ENCODE data around the gene MLST8.
"Not testable (repeated sequence)": the region's sequence is repeated elsewhere in the genome, so short reads cannot be mapped to it uniquely, and the experiment has no call there.

Gene MLST8

DNA sequence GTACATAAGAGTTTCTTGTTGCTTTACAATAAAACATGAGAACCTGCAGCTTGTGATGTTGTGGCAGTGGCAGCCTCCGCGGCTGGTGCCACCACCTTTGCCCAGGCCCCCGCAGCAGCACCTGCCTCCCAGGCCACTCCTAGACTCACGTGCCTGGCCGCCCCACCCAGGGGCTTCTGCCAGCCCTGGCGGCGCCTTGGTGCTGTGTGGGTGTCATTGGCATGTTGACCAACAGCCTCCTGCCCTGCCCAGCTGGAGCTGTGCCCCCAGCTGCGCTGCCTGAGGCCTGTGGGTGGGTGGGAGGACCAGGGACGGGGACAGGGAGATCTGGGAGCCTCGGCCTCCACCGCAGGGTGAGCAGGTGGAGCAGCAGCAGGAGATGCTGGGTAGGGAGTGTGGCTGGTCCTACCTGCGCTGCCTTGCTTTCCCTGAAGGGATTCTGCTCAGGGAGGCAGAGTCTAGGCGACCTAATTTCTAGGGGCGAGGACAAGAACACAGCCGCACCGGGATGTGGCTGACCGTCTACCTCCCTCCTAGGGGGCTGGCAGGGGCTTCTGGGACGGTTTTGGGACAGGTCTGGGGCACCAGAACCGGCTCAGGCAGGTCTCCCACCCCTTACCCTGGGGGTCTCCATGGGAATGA, 30.6 kb downstream of the MLST8 start:
- TF ChIP-seq Cebpa-rat (IDR thresholded peaks at IDR 0.05) = no peak
- Histone ChIP-seq H3K36me3 (peaks cover 56 to 93% (median 76%) of the 10 kb centered on the region in 11 experiments), H3K4me2 (no peak overlapping the region)

DNA sequence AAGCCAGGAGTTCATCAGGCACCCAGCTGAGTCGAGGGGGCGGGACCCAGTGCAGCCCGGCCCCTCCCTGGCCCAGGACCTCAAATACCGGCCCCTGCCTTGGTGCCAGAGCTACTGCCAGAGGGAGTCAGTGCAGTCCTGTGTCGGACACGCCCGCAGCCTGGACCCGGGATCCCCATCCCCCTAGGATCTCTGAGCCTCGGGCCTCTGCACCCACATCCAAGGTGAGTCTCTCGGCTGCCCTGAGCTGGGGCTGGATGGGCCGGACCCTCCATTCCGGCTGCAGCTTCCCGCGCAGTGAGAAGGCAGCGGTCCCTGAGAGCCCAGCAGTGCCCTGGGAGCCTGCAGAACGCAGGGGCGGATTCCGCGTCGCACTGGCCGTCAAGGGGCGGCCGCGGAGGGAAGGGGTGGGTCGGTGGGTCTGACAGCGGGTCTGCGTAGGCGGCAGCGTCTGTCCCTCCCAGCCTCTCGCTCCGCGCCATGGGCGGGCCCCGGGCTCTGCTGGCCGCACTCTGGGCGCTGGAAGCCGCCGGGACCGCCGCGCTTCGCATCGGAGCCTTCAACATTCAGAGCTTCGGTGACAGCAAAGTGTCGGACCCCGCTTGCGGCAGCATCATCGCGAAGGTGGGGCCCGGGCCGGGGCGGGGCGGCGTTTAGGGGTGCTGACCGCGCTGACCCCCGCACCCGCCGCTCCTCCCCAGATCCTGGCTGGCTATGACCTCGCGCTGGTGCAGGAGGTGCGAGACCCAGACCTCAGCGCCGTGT, 31.3 kb downstream of the MLST8 start, which contains the start of gene DNASE1L2:
Gene DNASE1L2 (plus strand): TSS at position 108 of the 765 bp plus-strand sequence. CDS start 373 bp downstream, at position 481.
- no peak for TF ChIP-seq Cebpa-rat (IDR thresholded peaks at IDR 0.05)
- H4K20me1 ChIP-seq = peaks cover 16 to 92% (median 78%) of the 10 kb centered on the region in 11 experiments; a peak in 21 of 22 replicates
- H3K36me3 ChIP-seq = peaks cover 48 to 89% (median 70%) of the 10 kb centered on the region in 11 experiments
- H3K4me3 ChIP-seq = no peak within 1 kb of the TSS
- no peak within 1 kb of the TSS for H3K4me2 ChIP-seq
- H3K9ac ChIP-seq = no peak within 1 kb of the TSS
- peaks cover 19 to 37% (median 25%) of the 10 kb centered on the region in 11 experiments for H3K27me3 ChIP-seq
- H3K9me3 ChIP-seq (replicated peaks in 1 of 11) = no peaks in the 10 kb centered on the region
- no peak within 1 kb of the TSS for H3K27ac ChIP-seq
- H3K4me1 ChIP-seq = peaks cover 0 to 16% (median 11%) of the 10 kb centered on the region in 10 experiments; a peak in 12 of 20 replicates

More for the DNA sequence above, 30.6 kb downstream of the MLST8 start:
- Histone ChIP-seq H3K27ac (no peak overlapping the region), H3K9ac (no peak overlapping the region), H3K4me3 (no peak overlapping the region), H3K9me3 (replicated peaks in 1 of 11) (no peaks in the 10 kb centered on the region), H3K27me3 (peaks cover 19 to 37% (median 25%) of the 10 kb centered on the region in 11 experiments), H4K20me1 (peaks cover 19 to 98% (median 86%) of the 10 kb centered on the region in 11 experiments; a peak in 21 of 22 replicates), H3K4me1 (peaks cover 1 to 16% (median 11%) of the 10 kb centered on the region in 10 experiments; a peak in 16 of 20 replicates)

DNA sequence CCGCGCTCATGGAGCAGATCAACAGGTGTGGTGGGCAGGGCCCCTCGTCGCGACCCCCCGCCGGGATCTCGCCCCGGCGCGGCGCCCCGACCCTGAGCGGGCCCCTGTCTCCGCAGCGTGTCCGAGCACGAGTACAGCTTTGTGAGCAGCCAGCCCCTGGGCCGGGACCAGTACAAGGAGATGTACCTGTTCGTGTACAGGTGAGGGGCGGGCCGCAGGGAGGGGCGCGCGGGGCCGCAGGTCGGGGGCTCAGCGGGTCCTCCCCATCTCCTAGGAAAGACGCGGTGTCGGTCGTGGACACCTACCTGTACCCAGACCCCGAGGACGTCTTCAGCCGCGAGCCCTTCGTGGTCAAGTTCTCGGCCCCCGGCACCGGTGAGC, 31.8 kb downstream of the MLST8 start:
- no peak overlapping the region for H3K27ac ChIP-seq
- H4K20me1 ChIP-seq = peaks cover 16 to 91% (median 74%) of the 10 kb centered on the region in 11 experiments; a peak in 21 of 22 replicates
- peaks cover 0 to 16% (median 11%) of the 10 kb centered on the region in 10 experiments; a peak in 12 of 20 replicates for H3K4me1 ChIP-seq
- H3K9ac ChIP-seq = no peak overlapping the region
- no peak overlapping the region for H3K4me2 ChIP-seq
- H3K36me3 ChIP-seq = peaks cover 43 to 88% (median 68%) of the 10 kb centered on the region in 11 experiments
- H3K9me3 ChIP-seq (replicated peaks in 1 of 11) = no peaks in the 10 kb centered on the region
- H3K27me3 ChIP-seq = peaks cover 19 to 37% (median 25%) of the 10 kb centered on the region in 11 experiments
- TF ChIP-seq Cebpa-rat (IDR thresholded peaks at IDR 0.05) = no peak
- no peak overlapping the region for H3K4me3 ChIP-seq

DNA sequence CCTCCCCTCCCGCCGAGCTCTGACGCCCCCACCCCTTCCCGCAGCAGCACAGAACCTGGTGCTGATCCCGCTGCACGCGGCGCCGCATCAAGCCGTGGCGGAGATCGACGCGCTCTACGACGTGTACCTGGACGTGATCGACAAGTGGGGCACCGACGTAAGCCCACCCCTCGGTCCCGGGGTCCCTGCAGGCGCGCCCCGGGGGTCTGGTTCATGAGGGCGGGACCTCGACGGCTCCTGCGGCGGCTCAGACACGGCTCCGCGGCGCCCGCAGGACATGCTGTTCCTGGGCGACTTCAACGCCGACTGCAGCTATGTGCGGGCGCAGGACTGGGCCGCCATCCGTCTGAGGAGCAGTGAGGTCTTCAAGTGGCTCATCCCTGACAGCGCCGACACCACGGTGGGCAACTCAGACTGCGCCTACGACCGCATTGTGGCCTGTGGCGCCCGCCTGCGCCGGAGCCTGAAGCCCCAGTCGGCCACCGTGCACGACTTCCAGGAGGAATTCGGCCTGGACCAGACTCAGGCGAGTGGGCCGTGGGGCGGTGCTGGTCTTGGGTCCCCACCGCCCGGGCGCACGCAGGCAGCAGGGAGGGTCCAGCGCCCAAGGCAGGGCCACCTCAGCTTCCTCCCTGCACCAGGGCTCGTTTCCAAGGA, 32.4 kb downstream of the MLST8 start:
- no peak overlapping the region for H3K27ac ChIP-seq
- peaks cover 3 to 16% (median 12%) of the 10 kb centered on the region in 10 experiments for H3K4me1 ChIP-seq
- H3K9ac ChIP-seq = no peak overlapping the region
- no peak for TF ChIP-seq Cebpa-rat (IDR thresholded peaks at IDR 0.05)
- peaks cover 16 to 91% (median 75%) of the 10 kb centered on the region in 11 experiments; a peak in 21 of 22 replicates for H4K20me1 ChIP-seq
- H3K36me3 ChIP-seq = peaks cover 42 to 88% (median 68%) of the 10 kb centered on the region in 11 experiments
- peaks cover 19 to 37% (median 25%) of the 10 kb centered on the region in 11 experiments for H3K27me3 ChIP-seq
- no peaks in the 10 kb centered on the region for H3K9me3 ChIP-seq (replicated peaks in 1 of 11)
- H3K4me2 ChIP-seq = no peak overlapping the region
- H3K4me3 ChIP-seq = no peak overlapping the region

DNA sequence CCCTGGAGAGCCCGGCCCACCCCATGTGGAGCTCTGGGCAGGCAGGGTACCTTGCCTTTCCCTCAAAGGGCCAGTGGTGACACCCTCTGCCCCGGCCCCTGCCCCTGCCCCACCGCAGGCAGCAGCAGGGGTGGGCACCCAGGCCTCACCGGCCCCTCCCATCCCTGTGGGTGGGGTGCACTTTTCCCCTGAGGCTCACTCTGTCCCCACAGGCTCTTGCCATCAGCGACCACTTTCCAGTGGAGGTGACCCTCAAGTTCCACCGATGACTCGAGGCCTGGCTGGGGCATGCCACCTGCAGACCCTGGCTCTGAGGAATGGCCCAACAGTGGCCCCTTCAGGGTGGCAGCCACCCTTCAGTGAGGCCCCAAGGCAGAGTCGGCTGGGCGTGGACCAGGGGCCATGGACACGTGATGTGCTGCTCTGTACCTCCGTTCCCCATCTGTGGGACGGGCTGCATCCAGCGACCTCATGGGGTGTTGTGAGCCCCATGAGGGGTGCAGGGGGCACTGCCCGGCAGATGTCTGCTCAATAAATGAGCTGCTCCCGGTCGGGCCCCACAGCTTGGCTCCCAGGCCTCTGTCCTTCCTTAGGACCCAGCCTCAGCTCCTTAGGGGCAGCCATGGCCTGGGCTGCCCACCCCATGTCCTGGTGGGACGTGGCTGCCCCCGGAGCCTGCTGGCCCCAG, 33.0 kb downstream of the MLST8 start:
- Histone ChIP-seq H3K9ac (peak overlapping the region in 1 of 11 experiments; percentile 8; a peak in 1 of 22 replicates), H3K4me2 (no peak overlapping the region), H3K36me3 (peaks cover 42 to 88% (median 68%) of the 10 kb centered on the region in 11 experiments), H4K20me1 (peaks cover 21 to 91% (median 77%) of the 10 kb centered on the region in 11 experiments; a peak in 21 of 22 replicates), H3K4me1 (peaks cover 7 to 19% (median 13%) of the 10 kb centered on the region in 10 experiments), H3K27me3 (peaks cover 19 to 37% (median 25%) of the 10 kb centered on the region in 11 experiments), H3K9me3 (replicated peaks in 1 of 11) (no peaks in the 10 kb centered on the region), H3K27ac (no peak overlapping the region), H3K4me3 (no peak overlapping the region)
- TF ChIP-seq Cebpa-rat (IDR thresholded peaks at IDR 0.05) = no peak

DNA sequence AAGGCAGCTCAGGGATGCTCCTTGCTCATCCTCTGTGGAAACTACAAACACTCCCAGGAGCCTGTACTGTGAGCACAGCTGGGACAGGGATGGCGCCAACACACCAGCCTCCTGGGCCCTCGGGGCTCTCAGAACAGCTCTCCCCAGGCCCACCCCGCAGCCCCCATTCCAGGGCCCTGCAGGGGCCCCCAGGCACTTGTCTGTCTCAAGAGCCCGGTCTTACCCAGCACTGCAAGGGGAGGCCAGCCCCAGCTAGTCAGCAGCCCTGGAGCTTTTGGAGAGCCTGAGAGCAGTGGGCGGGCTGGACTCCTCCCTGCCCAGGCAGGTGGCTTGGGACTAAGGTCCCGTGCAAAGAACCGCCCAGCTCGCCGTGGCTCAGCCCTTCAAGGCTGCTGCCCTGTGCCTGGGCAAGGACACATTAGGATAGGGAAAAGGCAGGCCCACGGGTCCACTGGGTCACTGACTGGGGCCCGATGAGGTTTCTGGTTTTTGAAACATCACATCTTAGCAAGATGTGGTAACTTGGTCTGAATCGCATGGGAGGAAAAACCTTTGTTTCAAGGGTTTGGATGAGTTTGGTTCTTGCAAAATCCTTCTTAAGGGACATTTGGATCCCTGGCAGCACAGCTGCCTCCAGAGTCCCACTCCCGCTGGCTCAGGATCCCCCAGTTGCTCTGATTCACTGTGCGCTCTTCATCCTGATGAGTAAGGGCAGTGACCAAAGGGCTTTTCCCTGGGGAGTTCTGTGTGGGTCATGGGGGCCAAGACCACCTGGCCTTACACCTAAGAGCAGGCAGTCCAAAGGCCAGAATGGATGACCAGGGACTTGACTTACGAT, 33.8 kb downstream of the MLST8 start:
- peaks cover 42 to 88% (median 68%) of the 10 kb centered on the region in 11 experiments for H3K36me3 ChIP-seq

DNA sequence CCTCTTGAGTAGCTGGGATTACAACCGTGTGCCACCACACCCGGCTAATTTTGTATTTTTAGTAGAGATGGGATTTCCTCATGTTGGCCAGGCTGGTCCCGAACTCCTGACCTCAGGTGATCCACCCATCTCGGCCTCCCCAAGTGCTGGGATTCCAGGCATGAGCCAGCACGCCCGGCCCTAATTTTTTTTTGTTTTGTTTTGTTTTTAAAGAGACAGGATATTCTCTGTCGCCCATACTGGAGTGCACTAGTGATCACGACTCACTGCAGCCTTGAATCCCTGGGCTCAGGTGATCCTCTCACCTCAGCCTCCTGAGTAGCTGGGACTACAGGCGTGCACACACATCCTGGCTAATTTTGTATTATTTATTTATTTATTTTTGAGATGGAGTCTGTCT, 35.1 kb downstream of the MLST8 start:
- Histone ChIP-seq H4K20me1 (peaks cover 14 to 93% (median 75%) of the 10 kb centered on the region in 11 experiments; a peak in 21 of 22 replicates), H3K36me3 (peaks cover 43 to 89% (median 70%) of the 10 kb centered on the region in 11 experiments)
- H3K4me2 ChIP-seq = not testable (repeated sequence)

More for the DNA sequence above, 33.8 kb downstream of the MLST8 start:
- Histone ChIP-seq H3K27me3 (peaks cover 19 to 37% (median 25%) of the 10 kb centered on the region in 11 experiments), H3K4me1 (peaks cover 3 to 18% (median 13%) of the 10 kb centered on the region in 10 experiments), H3K27ac (no peak overlapping the region), H3K4me3 (no peak overlapping the region), H4K20me1 (peaks cover 18 to 91% (median 77%) of the 10 kb centered on the region in 11 experiments; a peak in 21 of 22 replicates), H3K9me3 (replicated peaks in 1 of 11) (no peaks in the 10 kb centered on the region), H3K9ac (peak overlapping the region in 1 of 11 experiments; percentile 8; a peak in 1 of 22 replicates), H3K4me2 (no peak overlapping the region)
- no peak for TF ChIP-seq Cebpa-rat (IDR thresholded peaks at IDR 0.05)

More for the DNA sequence above, 35.1 kb downstream of the MLST8 start:
- Histone ChIP-seq H3K27me3 (peaks cover 19 to 33% (median 25%) of the 10 kb centered on the region in 11 experiments), H3K4me1 (peaks cover 0 to 19% (median 11%) of the 10 kb centered on the region in 10 experiments; a peak in 15 of 20 replicates)
- H3K27ac ChIP-seq; H3K4me3 ChIP-seq; H3K9ac ChIP-seq; H3K9me3 ChIP-seq (replicated peaks in 1 of 11): not testable (repeated sequence)
